Mammary epithelial cell (primary cell): ENCODE data around the gene VPS8.

Experiments
- CTCF ChIP-seq, 2 donors: IDR thresholded peaks in 1 of 2; conservative IDR thresholded peaks in 1 of 2; 2 replicates each; pipeline ENCODE4 v1.5.1; 2011 to 2012; ENCODE audit warnings: inconsistent platforms in 2 of 2, low read length in 2 of 2, mild to moderate bottlenecking in 2 of 2, control low read depth in 1 of 2, low read depth in 1 of 2; ENCODE audit not compliant: insufficient read depth in 1 of 2; ENCODE audit errors: extremely low read depth in 1 of 2
- EZH2 ChIP-seq: IDR thresholded peaks from 2 replicates; pipeline ENCODE4 v1.6.1; 2012; ENCODE audit warnings: low read length, inconsistent platforms, borderline replicate concordance

- TF ChIP-seq CTCF (conservative IDR thresholded peaks at IDR 0.05 in 1 of 2, IDR thresholded peaks at IDR 0.05 in 1 of 2; ENCODE audit: extremely low read depth in 1 of 2, insufficient read depth in 1 of 2, low read depth in 1 of 2, low read length in 2 of 2): no peak
- no peak for TF ChIP-seq EZH2
These were observed 39.2 kb upstream of the VPS8 start for GRCh38 chr3:184772667-184773272.
